Stimulated activated CD8-positive, alpha-beta memory T cell treated with anti-CD3 and anti-CD28 coated beads, Interleukin-7, amount 100 ng/mL, for 4 hours (primary cell): ENCODE data around the gene ABCA2.

ENCODE experiments used
- DNase-seq, 2 donors: peaks; one replicate each; pipeline ENCODE4 v3.0.0-alpha.2; 2020; ENCODE audit warnings: low read depth in 2 of 2

ABCA2 gene, protein sequence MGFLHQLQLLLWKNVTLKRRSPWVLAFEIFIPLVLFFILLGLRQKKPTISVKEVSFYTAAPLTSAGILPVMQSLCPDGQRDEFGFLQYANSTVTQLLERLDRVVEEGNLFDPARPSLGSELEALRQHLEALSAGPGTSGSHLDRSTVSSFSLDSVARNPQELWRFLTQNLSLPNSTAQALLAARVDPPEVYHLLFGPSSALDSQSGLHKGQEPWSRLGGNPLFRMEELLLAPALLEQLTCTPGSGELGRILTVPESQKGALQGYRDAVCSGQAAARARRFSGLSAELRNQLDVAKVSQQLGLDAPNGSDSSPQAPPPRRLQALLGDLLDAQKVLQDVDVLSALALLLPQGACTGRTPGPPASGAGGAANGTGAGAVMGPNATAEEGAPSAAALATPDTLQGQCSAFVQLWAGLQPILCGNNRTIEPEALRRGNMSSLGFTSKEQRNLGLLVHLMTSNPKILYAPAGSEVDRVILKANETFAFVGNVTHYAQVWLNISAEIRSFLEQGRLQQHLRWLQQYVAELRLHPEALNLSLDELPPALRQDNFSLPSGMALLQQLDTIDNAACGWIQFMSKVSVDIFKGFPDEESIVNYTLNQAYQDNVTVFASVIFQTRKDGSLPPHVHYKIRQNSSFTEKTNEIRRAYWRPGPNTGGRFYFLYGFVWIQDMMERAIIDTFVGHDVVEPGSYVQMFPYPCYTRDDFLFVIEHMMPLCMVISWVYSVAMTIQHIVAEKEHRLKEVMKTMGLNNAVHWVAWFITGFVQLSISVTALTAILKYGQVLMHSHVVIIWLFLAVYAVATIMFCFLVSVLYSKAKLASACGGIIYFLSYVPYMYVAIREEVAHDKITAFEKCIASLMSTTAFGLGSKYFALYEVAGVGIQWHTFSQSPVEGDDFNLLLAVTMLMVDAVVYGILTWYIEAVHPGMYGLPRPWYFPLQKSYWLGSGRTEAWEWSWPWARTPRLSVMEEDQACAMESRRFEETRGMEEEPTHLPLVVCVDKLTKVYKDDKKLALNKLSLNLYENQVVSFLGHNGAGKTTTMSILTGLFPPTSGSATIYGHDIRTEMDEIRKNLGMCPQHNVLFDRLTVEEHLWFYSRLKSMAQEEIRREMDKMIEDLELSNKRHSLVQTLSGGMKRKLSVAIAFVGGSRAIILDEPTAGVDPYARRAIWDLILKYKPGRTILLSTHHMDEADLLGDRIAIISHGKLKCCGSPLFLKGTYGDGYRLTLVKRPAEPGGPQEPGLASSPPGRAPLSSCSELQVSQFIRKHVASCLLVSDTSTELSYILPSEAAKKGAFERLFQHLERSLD (N-terminal part only)

DNA sequence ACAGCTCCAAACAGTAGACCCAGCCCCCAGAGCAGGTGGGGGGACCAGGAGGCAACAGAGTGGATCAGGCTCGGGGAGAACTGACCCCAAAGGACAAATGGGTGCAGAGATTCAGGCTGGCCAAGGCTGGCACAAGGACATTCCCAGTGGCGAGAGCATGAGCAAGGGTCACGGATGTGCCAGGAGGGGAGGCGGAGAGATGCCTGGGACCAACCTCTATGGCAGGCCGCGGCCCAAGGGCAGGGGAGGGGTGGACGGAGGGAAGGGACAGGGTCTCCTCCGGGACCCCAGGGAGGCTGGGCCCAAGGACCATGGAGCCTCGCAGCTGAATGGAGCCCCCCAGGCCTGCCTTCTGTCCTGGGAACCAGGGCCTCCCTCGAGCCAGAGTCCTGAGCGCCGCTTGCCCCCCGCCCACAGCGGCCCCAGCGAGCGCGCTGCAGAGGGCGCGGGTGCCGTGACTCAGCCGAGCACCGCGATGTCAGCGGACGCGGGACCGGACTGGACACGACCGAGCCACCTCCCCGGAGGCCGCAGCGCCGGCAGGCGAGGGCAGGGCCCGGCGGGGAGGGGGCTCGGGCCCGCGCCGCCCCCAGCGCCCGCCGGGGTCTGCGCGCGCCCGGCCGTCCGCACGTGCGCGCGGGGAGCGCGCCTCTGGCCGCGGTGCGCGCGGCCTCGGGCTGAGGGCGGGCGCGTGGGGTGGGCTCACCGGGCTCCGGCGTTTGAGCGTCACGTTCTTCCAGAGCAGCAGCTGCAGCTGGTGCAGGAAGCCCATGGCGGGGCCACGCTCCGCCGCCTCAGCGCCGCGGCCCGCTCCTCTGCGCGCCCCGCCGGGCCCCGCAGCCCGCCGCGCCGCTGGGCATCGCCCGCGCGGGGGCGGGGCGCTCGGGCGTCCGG lies at the start of gene ABCA2:
Gene ABCA2, minus strand, starts transcription at position 869 of the 894 bp plus-strand sequence. Its CDS starts 97 bp downstream, at position 772.
- no peak for DNase-seq

DNA sequence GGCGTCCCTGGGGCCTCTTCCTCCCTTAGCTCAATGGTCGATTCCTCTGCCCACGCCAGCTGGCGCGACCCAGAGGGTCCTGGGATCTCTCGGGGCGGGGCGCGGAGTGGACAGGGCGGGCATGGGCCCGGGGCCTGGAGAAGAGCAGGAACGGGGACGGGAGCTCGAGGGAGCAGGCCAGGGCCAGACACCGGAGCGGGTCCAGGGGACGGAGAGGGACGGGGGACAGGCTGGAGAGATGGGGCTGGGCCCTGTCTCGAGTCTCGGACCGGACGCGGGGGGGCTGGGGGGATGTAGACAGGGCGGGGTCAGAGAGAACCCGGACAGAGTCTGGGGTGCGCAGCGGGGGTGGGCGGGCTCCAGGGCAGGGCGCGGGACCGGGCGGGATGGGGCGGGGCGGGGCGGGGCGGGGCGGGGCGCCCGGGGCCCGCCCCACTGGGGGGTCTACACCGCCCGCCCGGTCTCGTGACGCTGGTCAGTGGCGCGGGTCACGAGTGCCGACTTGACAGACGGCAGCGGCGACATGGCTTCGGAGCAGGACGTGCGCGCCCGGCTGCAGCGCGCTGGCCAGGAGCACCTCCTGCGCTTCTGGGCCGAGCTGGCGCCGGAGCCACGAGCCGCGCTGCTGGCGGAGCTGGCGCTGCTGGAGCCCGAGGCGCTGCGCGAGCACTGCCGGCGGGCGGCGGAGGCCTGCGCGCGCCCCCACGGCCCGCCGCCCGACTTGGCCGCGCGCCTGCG lies 49.1 kb upstream of the ABCA2 start, which contains the start of gene UAP1L1:
Gene UAP1L1, plus strand, starts transcription at position 508 of the 738 bp plus-strand sequence. Its CDS starts 16 bp downstream, at position 524.
- peak in 1 of 2 donors; percentile 48 for DNase-seq

DNA sequence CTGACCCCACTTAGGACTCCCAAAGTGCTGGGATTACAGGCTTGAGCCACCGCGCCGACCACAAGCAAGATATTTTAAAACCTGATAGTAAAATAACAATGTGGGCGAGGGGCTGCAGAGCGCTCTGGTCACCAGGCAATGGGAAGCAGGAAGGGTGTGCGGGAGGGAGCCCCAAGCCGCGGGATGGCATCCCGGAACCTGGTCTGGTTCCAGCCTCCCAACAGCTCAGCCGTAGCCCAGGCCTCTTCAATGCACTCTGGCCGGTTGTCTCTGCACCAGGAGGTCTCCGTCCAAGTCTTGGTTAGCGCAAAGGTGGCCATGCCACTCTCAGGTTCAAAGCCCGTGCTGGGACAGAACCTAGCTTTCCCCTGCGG lies 48.6 kb upstream of the ABCA2 start:
- DNase-seq, result no peak

DNA sequence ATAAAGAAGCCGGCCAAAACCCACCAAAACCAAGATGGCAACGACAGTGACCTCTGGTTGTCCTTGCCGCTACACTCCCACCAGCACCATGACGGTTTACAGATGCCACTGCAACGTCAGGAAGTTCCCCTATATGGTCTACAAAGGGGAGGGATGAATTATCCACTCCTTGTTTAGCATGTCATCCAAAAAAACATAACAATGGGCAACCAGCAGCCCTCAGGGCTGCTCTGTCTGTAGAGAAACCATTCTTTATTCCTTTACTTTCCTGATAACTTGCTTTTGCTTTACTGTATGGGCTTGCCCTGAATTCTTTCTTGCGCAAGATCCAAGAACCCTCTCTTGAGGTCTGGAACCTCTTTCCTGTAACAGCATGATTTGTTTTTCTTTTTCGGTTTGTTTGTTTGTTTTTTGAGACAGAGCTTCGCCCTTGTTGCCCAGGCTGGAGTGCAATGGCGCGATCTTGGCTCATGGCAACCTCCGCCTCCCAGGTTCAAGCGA lies 47.3 kb upstream of the ABCA2 start:
- no peak for DNase-seq

DNA sequence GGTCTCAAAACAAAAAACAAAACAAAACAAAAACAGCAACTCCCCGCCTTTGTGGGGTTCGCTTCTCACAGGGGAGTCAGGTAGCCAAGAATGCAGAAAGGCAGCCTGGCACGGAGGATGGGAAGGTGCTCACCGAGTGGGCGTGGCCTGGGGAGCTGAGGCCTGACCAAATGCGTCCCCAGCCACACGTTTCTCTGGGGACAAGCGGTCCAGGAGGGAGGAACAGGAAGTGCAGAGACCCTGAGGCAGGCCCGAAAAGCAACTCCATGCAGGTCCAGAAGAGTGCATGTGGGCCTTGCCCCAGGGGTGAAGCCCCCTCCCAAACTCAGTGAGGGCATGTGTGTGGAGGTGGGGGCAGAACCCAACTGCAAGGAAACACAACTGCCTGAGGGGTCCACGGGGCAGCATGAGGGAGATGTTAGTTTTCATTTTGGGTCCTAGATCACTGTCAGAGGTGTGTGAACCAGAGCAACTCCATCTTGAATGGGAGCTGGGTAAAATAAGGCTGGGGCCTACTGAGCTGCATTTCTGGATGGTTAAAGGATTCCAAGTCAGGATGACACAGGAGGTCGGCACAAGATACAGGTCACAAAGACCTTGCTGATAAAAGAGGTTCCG lies 46.7 kb upstream of the ABCA2 start:
- DNase-seq, result no peak

DNA sequence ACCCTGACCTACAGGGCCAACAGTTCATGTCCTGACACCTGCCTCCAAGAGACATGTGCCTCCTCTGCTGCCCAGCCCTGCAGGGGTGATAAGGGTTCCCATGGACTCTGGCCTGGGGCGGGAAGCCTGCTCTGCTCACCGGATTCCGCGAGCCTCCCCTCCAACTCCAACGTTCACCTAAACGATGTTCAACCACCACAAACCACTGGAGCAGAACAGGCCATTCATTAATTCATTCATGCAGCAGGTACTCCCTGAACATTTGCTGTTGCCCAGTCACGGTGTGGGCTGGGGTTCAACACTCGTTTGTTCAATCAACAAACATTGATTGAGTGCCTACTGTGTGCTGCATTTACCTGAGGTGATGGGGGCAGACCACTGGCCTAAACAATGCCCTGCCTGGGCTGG lies 46.0 kb upstream of the ABCA2 start:
- no peak for DNase-seq

DNA sequence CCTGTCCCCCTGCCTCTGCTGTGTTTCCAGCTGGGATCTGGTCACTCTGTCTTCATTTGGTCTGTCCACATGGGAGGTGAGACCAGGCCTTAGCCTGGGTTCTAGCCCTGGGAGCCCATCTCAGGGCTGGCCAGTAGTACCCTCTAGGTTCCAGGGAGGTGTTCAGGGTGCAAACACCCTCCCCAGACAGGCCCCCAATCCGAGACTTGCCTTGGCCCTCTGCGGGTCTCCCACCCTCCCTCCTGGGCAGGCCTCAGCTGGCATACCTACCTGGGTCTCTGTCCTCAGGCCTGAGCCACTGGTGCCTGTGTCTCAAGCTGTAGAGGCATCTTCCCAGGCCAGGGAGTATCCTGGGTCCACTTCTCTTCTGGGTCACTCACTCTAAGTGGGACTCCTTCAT lies 43.2 kb upstream of the ABCA2 start:
- DNase-seq, result no peak

DNA sequence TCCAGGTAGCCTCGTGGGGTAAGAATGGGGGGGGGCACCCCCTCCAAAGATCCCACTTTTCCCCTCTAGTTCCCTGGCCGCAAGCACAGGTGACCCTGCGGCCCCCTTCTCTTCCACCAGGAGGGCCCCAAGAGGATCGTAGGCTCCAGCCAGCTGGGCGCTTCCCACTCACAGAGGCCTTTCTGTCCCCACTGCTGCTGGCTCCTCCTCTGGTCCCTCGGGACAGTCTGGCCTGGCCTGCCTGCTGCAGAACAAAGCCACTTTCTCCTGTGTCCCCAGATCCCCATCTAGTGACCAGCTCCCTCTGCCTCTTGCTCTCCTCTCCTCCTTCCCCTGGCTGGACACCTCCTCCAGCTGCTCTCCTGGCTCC lies 42.9 kb upstream of the ABCA2 start:
- no peak for DNase-seq

DNA sequence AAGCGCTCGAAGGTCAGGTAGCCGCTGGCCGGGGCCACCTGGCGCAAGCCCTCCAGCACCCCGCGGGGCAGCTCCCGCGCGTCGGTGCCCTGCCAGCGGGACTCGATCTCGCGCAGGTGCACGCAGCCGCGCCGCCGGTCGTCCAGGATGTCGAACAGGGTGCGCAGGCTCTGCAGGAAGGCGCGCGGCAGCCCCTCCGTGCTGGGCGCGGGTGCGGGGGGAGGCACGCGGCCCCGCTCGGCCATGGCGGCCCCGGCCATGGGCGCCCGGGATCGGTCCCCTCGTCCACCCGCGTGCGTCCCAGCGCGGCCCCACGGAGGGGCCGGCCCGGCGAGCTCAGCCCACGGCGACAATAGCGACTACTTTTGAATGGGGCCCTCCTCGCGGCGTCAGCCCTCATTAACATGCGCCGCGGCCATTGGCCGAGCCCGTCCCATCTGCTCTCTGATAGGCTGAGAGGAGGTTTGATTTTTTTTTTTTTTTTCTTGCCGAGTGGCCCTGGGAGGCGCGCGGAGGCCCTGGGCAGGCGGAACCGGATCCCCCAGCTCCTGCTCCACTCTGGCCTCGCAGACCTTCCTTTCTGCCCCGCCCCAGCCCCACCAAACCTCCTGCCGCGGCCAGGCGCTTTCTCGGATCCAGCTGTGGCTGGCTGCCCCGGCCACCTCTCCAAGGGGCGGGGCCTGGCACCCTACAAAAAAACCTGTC lies 42.3 kb upstream of the ABCA2 start, which contains the start of gene SAPCD2:
Gene SAPCD2, minus strand, starts transcription at position 357 of the 705 bp plus-strand sequence. Its CDS starts 97 bp downstream, at position 260.
- peak; percentile 74 to 80 for DNase-seq

DNA sequence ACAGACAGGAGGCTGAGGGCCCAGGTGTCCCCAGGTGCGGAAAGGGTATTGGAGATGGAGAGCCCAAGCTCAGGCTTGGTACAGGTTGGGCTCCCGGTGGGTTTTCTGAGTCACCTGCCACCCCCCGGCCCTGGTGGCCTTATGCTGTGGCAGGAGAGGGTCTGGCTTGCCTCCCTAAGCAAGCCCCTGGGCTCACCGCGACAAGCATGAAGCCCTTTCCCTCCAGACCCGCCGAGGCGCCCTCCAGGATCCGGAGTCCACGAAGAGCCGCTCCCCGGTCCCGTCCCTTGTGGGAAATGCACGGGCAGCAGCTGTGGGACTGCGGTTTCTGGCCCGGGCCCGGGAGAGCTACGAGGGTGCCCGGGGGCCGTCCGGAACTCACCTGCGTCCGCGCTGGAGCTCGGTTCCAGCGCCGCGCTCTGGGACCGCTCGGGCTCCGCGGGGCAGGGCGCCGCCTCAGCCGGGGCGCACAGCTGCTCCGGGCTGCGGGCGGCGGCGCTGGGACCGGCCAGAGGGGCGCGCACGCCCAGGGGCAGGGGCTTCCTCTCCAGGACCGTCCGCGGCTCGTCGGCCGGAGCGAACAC lies 41.6 kb upstream of the ABCA2 start:
- DNase-seq, result no peak

DNA sequence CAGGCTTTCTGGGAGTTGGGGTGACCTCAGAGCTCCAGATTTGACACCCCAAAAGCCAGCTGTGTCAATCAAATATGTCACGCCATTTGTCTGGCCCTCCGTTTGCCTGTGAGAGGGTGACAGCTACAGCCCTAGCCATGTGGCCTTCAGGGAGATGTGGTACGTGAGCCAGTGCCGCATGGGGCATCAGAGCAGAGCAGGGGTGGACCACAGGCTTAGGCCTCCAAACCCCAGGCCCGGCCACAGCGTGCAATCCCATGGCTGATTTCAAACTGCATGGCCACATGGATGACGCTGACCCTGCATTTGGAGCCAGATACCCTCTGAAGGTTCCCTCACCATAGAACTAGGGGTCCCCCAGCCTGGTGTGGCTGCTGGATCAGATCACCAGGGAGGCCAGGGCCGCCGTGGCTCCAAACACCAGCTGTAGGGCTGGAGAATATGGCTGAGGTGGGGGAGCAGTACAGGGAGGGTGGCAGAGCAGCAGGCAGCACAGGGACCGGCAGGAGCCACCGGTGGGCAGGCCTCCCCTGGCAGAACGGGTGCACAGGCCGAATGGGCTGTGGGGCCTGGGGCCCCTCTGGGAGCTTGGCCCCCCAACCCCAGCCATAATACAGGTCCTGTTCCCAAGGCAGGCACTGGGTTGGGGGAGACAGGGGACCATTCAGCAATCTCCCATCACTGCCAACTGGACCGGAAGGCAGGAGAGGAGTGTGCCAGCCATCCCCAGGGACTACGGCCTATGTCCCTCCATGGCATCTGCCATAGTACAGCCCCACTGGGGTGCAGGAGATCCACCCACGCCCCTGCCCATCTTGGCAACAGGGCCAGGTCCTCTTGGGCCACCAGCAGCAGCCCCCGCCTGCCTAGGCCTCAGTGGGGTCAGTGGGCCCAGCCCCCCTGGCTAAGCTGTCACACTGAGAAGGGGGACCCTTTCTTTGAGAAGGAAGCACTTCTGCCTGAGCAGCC lies 40.8 kb upstream of the ABCA2 start:
- DNase-seq, result no peak

DNA sequence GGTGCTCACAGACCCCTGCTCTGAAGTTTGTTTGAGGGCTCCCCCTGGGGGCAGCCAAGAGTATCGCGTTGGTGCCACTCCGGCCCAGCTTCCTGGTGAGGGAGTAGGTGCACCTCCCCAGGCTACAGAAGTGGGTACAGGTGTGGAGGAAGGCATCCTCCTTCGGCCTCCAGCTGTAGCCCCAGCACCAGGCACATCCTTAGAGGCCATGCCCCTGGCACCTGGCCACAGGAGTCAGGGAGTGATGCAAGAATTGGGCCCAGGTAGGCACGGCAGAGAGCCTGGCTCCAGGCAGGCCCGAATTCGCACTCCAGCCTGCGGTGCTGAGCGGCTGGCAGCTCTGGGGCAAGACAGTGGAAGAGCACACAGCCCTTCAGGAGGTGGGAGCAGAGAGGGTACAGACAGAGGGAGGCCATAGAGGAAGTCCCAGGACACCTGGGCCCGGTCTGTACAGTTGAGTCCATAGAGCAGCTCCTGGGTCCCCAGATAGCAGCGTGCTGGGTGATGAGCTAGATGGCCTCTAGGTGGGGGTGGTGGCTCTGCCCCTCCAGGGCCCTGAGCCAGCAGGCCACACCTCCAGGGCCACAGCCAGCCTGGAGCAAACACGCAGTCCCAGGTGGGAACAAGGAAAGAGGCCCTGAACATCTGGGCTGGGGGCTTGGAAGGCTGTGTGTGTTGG lies 40.0 kb upstream of the ABCA2 start:
- DNase-seq, result peak; percentile 76 to 79

DNA sequence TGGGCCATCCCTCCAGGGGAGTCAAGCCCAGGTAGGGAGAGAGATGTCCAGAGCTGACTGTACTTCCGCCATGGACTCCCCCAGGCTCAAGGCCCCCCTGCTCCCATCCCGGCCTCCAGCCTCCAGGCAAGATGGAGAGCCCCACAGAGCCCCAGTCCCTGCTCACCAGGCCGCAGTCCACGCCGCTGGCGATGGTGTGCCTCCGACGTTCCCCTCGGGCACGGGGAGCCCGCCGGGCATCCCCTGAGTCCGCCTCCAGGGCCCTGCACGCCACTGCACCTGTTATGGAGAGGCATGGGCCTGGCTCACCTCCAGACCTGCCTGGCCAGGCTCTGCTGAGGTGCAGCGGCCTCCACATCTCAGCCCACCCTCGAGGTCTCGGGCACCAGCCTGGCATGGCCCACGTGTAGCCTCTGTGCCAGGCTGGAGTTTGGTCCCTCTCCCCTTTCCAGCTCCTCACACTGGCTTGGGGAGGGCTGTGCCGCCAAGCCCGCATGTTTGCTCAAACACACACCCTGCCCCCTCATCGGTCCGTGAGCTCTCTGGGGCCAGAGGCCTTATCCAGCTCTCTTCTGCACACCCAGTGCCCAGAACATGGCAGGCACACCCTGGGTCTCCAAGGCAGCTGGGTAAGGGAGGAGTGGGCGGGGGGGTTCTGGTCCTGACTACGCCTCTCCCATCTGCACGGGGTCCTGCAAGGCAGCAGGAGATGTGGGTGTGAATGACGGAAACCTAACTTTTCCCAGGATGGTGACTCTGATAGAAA lies 38.2 kb upstream of the ABCA2 start:
- DNase-seq, result no peak

DNA sequence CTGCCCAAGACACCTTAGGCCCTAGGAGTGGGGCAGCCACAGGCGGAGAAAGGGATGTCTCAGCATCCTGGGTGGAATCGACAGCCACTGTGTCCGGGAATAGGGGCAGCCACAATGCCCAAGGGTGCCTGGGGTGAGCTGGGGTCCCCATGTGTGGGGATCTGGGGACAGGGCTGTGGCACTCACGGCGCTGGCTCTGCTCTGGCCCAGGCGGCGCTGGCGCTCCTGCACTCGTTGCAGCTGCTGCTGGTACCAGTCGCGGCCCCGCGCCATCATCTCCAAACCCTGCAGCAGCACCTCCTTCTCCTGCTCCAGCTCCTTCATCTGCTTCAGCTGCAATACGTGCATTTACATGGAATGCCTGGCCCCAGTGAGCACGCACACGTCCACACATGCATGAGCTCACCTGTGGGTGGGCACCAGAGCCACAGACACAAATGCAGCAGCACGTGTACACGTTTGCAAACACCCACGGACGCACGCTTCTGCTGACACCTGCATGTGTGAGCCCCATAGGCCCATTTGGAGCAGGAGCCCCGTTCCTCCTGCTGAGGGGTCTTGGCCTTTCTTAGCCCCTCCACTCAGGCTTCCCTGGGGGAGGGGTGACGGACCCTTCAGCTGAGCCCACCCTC lies 37.4 kb upstream of the ABCA2 start:
- DNase-seq, result no peak

DNA sequence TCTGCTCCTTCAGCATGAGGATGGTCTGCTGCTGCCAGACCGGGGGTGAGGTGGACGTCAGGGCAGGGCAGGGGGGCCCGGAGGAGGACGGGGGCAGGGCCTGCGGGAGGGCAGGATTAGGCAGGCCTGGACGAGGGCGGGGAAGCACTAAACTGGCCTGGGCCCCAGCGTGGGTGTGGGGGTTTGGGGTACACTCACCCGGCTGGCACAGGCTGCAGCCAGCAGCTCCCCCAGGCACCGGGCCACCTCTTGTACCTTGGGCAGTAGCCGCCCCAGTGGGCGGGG lies 36.8 kb upstream of the ABCA2 start:
- no peak for DNase-seq
